PFSK-1 (cell line): ENCODE data around the gene S100A3.

Source experiments
- POLR2AphosphoS5 ChIP-seq: IDR thresholded peaks from 2 replicates; pipeline ENCODE4 v1.6.1; 2012; ENCODE audit warnings: low read depth, mild to moderate bottlenecking, control low read depth, low read length, moderate library complexity
- REST ChIP-seq, 2 experiments: IDR thresholded peaks; 2 replicates each; pipeline versions ENCODE4 v1.6.1 to v1.8.0; 2011 to 2012; ENCODE audit warnings: low read depth in 2 of 2, low read length in 2 of 2, control low read depth in 1 of 2, inconsistent platforms in 1 of 2, mild to moderate bottlenecking in 1 of 2, moderate library complexity in 1 of 2; ENCODE audit not compliant: insufficient read depth in 1 of 2
- TAF1 ChIP-seq: IDR thresholded peaks from 2 replicates; pipeline ENCODE4 v1.6.1; 2012; ENCODE audit warnings: low read length, control low read depth, borderline replicate concordance; ENCODE audit not compliant: insufficient read depth

GRCh38 chr1:153515504-153516394 lies 33.3 kb downstream of the S100A3 start:
- TF ChIP-seq REST (IDR thresholded peaks at IDR 0.05; ENCODE audit: insufficient read depth in 1 of 2, low read depth in 2 of 2, low read length in 2 of 2) (no peak), TAF1 (no peak), POLR2AphosphoS5 (no peak)
